NCI-H82 treated with DMSO at 0.1 percent for 48 hours (cell line): Measurements from ENCODE around the gene AKT1S1.
A peak's percentile ranks its signal among the peaks of the same experiment; 100 is the strongest.
"Not testable (repeated sequence)": the region's sequence is repeated elsewhere in the genome, so short reads cannot be mapped to it uniquely, and the experiment has no call there.

Experiments
- DNase-seq: peaks from one replicate; lab custom pipeline; 2025; ENCODE audit not compliant: unreplicated experiment; lab: John Stamatoyannopoulos, UW

AKT1S1 gene

GRCh38 chr19:49877020-49877878, at the start of gene AKT1S1, which contains the start of gene TBC1D17:
AKT1S1 (minus strand) TSS chr19:49877355; CDS start chr19:49873295, 4,060 bp downstream.
TBC1D17 (plus strand) TSS chr19:49877702; CDS start chr19:49877724, 22 bp downstream.
- DNase-seq = peak; percentile 99

GRCh38 chr19:49926515-49926914, 49.4 kb upstream of the AKT1S1 start:
- DNase-seq = no peak

DNA sequence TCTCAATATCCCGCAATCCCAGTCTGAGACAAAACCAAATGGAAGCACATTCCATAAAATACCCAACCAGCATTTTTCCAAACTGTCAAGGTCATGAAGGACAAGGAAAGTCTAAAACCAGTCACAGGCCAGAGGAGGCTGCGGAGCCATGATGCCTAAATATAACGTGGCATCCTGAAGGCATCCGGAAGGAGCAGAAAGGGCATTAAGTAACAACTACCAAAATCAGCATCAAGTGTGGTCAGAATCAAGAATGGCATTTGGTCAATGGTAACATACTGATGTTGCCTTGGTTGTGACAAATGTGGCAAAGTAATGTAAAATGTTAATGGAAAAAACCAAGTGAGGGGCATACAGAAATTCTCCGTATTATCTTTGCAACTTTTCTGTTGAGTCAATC, 48.3 kb upstream of the AKT1S1 start:
- no peak for DNase-seq

- DNase-seq = not testable (repeated sequence)
These were observed 47.7 kb upstream of the AKT1S1 start for GRCh38 chr19:49924881-49925210.

DNA sequence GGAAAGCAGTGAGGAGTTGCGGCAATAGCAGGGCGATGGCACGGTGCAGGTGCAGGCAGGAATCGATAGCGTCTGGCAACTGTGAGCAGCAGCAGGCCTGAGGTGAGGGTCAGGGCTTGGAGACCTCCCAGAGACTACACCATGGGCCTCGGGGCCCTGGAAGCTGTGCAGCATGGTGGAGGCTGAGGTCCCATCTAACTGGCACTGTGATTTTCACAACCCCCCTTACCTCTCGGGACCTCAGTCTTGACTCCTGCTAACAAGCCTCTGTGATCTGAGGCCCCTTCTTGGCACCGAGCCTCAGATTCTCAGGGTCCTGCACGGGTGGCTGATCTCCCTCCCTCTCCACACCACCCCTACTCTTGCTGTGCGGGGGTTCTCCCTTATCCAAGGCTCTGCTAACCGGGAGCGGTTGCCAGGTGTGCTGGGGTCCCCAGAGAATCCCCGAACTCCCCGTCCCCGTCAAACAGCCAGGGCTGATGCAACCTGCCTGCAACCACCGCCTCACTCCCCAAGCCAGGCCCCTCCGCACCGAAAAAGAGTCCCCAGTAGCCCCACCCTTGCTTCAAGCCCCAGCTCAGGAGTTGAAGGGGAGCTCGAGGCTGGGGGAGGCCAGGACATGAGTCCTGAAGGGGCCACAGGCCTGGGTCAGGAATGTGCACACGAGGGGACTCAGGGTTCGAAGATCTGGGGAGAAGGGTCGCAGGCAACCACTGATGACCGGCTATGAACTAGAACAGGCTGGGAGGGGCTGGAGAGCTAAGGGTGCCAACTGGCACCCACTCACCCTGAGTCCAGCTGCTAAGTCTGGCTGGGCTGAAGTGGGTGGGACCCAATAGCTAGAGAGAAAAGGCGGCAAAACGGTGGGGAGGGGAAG, 47.1 kb upstream of the AKT1S1 start:
- no peak for DNase-seq

- no peak for DNase-seq
These were observed 46.2 kb upstream of the AKT1S1 start for GRCh38 chr19:49923055-49924003.

GRCh38 chr19:49921871-49922795, 45.0 kb upstream of the AKT1S1 start:
- no peak for DNase-seq

- no peak for DNase-seq
These were observed 43.6 kb upstream of the AKT1S1 start for GRCh38 chr19:49920624-49921363.

DNA sequence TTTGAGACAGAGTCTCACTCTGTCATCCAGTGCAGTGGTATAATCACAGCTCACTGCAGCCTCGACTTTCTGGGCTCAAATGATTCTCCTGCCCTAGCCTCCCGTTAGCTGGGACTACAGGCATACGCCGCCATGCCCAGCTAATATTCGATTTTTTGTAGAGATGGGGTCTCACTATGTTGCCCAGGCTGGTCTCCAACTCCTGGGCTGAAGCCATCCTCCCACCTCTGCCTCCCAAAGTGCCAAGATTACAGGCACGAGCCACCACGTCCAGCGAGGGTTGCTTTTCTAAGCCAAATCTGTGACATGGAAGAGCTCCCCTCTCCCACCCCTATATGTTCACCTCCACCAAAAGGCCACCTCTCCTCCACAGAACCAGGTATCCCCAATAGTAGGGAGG, 40.9 kb upstream of the AKT1S1 start:
- DNase-seq = no peak

DNA sequence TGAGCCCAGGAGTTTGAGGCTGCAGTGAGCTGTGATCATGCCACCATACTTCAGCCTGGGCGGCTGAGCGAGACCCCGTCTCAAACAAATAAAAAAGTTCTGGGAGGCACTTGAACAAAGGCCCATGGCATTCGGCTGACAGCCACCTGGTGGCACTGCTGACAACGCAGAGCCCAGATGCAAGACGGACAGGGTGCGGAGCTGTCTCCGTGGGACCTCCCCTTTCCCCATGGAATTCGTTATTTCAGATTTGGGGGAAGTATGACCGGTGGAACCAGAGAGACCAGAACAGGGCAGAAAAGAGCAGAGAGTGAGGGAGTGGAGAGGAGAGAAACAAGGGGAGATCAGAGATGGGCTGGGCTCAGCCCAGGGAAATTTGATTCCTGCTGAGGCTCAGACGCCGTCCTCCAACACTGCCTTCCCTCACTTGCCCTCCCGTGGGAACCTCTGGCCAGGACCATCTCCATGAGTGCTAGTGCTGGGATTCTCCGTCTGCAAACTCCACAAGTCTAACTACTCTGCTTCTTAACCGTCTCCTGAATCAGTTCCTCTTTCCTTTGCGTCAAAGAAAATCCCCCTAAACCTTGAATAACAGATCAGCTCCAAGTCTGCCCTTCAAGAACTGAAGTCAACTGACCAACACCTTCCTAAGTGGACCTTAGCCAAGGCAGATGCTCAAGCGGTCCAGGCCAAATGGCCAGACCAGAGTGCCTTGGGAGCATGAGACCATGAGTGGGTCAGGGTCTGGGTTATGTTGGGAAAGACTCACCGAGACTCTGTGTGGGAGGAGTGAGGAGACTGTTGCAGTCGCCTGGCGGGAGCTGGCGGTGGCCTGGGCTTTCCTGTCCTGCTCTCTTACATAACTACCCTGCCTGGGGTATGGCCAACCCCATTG, 39.9 kb upstream of the AKT1S1 start:
- DNase-seq = no peak

DNA sequence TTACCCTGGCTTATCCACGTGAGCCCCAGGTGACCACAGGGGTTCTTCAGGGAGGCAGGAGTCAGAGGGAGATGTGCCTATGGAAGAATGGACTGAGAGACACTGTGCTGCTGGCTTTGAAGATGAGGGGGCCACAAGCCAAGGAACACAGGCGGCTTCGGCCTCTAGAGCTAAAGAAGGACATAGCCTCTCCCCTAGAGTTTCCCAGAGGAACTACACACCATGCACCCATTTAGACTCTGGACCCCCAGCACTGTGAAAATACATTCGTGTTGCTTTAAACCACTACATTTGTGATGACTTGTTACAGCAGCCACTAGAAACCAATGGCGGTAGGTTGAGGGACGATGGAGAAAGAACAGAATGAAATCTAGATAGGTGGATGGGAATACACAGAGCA, 38.1 kb upstream of the AKT1S1 start:
- no peak for DNase-seq

GRCh38 chr19:49913720-49914119, 36.6 kb upstream of the AKT1S1 start:
- DNase-seq = no peak

- no peak for DNase-seq
These were observed 36.0 kb upstream of the AKT1S1 start for GRCh38 chr19:49912965-49913685.

DNA sequence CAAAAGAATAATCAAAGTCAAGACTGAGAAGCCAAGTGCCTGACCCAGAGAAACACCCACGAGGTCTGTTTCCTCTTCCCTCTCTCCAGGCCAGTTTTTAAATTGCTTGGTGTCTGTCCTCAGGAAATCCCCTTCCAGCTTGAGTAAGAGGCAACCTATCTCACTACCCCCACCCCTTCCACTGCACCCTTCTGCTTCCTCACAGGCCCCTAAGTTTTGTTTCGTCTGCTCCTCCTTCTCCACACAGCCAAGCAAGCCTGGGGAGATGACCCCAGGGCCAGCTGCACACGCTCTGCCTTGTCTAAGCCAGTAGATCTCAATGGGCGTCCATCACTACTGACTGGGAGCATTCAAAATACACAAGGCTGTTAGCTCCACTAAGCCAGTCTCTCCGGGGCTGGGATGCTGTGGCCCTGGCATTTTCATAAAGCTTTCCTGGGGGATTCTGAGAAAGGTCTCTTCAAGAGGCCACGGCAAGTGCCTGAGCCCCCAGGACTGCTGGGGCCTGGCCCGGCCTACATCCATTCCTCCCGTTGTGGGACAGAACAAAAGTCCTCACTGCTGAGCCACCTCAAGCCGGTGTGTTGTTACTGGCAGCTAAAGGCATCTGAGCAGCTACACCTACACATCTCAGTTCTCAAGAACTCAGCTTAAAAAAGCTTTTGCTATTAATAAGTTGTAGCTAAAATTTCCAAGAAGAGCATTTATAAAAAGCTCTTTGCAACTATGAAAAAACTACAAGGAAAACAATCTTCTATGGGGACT, 34.4 kb upstream of the AKT1S1 start:
- DNase-seq = no peak

GRCh38 chr19:49910179-49910578, 33.0 kb upstream of the AKT1S1 start:
- no peak for DNase-seq

DNA sequence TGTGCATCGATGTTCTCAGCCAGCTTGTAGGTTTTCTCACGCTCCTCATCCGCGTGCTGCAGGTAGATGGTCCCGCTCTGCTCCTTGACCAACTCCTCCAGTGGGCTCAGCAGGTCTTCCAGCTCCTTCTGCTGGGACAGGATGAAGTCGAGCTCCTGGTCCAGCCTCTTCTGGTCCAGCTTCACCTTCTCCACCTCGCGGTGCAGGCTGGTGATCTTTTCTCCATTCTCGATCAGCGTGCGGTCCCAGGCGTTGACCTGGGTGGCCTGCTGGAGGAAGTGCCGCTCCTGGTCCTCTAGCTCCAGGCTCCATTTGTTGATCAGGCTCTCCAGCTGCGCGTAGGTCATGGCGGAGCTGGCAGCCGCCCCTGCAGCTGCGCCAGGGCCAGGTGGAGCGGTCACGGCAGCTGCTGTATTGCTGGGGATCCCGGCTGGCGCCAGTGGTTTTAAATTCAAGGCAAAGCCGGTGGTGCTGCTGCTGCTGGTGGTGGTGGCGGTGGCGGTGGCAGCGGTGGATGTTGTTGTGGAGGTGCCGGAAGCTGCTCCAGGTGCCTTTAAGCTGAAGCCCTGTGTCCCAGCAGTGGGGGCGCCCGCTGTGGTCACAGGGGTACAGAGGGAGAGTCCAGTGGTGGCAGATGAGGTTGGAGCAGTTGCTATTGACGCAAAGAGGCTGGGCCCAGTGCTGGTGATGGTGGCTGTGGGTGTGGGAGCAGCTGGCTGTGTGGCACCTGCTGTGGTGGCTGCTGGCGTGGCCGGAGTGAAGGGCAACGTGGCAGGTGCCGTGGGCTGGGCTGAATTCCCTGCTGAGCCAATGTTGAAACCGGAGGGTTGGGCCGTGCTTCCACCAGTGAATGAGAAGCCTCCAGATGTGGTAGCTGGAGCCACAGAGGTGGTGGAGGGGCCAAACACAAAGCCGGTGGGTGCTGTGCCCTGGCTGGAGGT, 31.6 kb upstream of the AKT1S1 start:
- no peak for DNase-seq
